Endodermal cell (in vitro differentiated cells): Measurements from ENCODE around the gene SLC27A5. TPM values are rescaled to one million over a fixed set of nuclear protein-coding genes. Genes with fewer than 3 reads are reported as not detected.
A peak's percentile ranks its signal among the peaks of the same experiment; 100 is the strongest.

ENCODE experiments used
- DNase-seq: peaks from one replicate; pipeline ENCODE4 v3.0.0-alpha.2; 2017
- H3K27ac ChIP-seq: 2 replicates; pipeline ENCODE4 v1.5.1; 2013; ENCODE audit warnings: mild to moderate bottlenecking, low read depth, low read length, moderate library complexity
- H3K27me3 ChIP-seq: 2 replicates; pipeline ENCODE4 v1.6.1; 2013; ENCODE audit warnings: mild to moderate bottlenecking, low read length, moderate library complexity; ENCODE audit not compliant: insufficient read depth, control insufficient read depth, poor library complexity, severe bottlenecking
- H3K36me3 ChIP-seq: 2 replicates; pipeline ENCODE4 v1.7.0; 2013; ENCODE audit warnings: mild to moderate bottlenecking, low read length, moderate library complexity; ENCODE audit not compliant: control insufficient read depth, insufficient read depth
- H3K4me1 ChIP-seq: one replicate; pipeline ENCODE4 v1.7.0; 2013; ENCODE audit warnings: low read length; ENCODE audit not compliant: control insufficient read depth, insufficient read depth
- H3K4me3 ChIP-seq: 2 replicates; pipeline ENCODE4 v1.5.1; 2013; ENCODE audit warnings: mild to moderate bottlenecking, low read length, moderate library complexity
- H3K9ac ChIP-seq: 2 replicates; pipeline ENCODE4 v1.6.1; 2013; ENCODE audit warnings: mild to moderate bottlenecking, low read length, moderate library complexity; ENCODE audit not compliant: poor library complexity, severe bottlenecking; ENCODE audit errors: extremely low read depth
- H3K9me3 ChIP-seq: 2 replicates; pipeline ENCODE4 v1.6.1; 2013; ENCODE audit warnings: mild to moderate bottlenecking, low read length, moderate library complexity; ENCODE audit not compliant: control insufficient read depth
- H3K27ac Mint-ChIP-seq: 2 replicates; pipeline ENCODE4 v1.8.0; 2020; ENCODE audit warnings: mixed read lengths
- H3K27me3 Mint-ChIP-seq: 2 replicates; pipeline ENCODE4 v1.8.0; 2021; ENCODE audit warnings: mild to moderate bottlenecking, mixed read lengths; ENCODE audit not compliant: insufficient read depth
- H3K36me3 Mint-ChIP-seq: 2 replicates; pipeline ENCODE4 v1.8.0; 2020; ENCODE audit warnings: low read depth, mixed read lengths
- H3K4me1 Mint-ChIP-seq: 2 replicates; pipeline ENCODE4 v1.8.0; 2020; ENCODE audit warnings: mixed read lengths
- H3K4me3 Mint-ChIP-seq: 2 replicates; pipeline ENCODE4 v1.8.0; 2020; ENCODE audit warnings: mild to moderate bottlenecking, moderate library complexity, mixed read lengths
- H3K9me3 Mint-ChIP-seq: 2 replicates; pipeline ENCODE4 v1.8.0; 2020; ENCODE audit warnings: mild to moderate bottlenecking, mixed read lengths
- CTCF ChIP-seq: fragments of 200-600 bp; sonication (generic); conservative IDR thresholded peaks from 2 replicates; pipeline ENCODE4 v1.5.0; 2021; ENCODE audit warnings: antibody characterized with exemption, mild to moderate bottlenecking
- WGBS, 2 experiments: methylation state at CpG; one replicate each; pipeline versions ENCODE4 v1.1.5 to v1.1.7; 2013; ENCODE audit warnings: missing lambda C conversion rate in 2 of 2, mixed read lengths in 1 of 2; ENCODE audit not compliant: insufficient coverage in 1 of 2, insufficient read length in 1 of 2; 5-methylcytosine and 5-hydroxymethylcytosine counted together
- total RNA-seq, 2 donors: library from RNA; stranded (reverse); fragmentation: NEBNext Ultra II Directional in 1 of 2; extraction: Animal tissue kit (Norgen Biotek cat#: 25700) in 1 of 2; gene quantifications; 2 replicates in 1 of 2; 3 replicates in 1 of 2; pipeline ENCODE4 v1.2.1, GENCODE V29; 2021

SLC27A5 gene
- total RNA-seq, 2 donors from 2014 or later = 13.6 to 15.3 TPM

GRCh38 chr19:58499021-58499927, 12.5 kb downstream of the SLC27A5 start:
- Mint-ChIP-seq H3K27ac (peak overlapping the region; percentile 90), H3K4me3 (peak overlapping the region; percentile 71), H3K27me3 (peaks cover 16% of the 10 kb centered on the region), H3K4me1 (peaks cover 9% of the 10 kb centered on the region), H3K9me3 (peaks cover 7% of the 10 kb centered on the region), H3K36me3 (no peaks in the 10 kb centered on the region)
- peak; percentile 63 for TF ChIP-seq CTCF
- DNase-seq = peak; percentile 100
- Histone ChIP-seq H3K9ac (peak overlapping the region; percentile 55), H3K4me3 (peak overlapping the region; percentile 92), H3K9me3 (no peaks in the 10 kb centered on the region), H3K27ac (peak overlapping the region; percentile 41), H3K36me3 (no peaks in the 10 kb centered on the region), H3K27me3 (no peaks in the 10 kb centered on the region), H3K4me1 (no peaks in the 10 kb centered on the region)
- 2% methylated on average over 28 to 60 of the region's 60 CpGs for WGBS, 2 experiments

DNA sequence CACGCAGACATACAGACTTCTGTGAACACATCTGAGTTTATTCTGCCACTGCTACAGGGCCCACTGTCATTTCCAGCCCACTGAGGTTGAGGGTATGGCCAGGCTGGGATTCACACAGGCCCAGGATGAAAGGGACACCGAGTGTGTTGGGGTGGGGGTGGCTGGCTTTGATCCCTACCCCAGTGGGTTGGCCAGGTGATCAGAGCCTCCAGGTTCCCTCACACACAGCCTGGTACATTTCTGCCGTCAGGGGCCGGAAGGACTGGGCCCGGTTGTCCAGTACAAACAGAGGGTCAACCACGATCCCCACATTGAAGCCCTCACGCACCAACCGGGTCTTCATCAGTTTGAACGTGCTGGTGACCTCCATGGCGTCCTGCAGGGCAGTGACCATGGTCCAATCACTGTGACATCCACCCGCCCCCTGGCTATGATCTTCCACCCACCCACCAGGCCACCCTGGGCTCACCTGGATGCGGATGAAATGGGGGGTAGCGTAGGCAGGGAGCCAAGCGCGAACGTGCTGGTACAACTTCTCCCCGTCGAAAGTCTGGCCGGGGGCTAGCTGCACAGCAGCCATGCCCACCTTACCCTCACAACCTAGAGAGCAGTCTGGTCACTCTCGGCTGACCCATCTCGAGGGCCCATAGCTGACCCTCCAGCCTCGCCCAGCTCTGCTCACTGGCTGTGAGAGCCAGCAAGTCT, 13.3 kb downstream of the SLC27A5 start:
- H3K4me1 ChIP-seq = no peaks in the 10 kb centered on the region
- no peak for DNase-seq
- Mint-ChIP-seq H3K9me3 (peaks cover 7% of the 10 kb centered on the region), H3K36me3 (no peaks in the 10 kb centered on the region), H3K27me3 (peaks cover 12% of the 10 kb centered on the region), H3K27ac (no peak overlapping the region), H3K4me3 (peak overlapping the region; percentile 71), H3K4me1 (peaks cover 9% of the 10 kb centered on the region)
- peak overlapping the region; percentile 55 for H3K9ac ChIP-seq
- H3K27me3 ChIP-seq = no peaks in the 10 kb centered on the region
- H3K27ac ChIP-seq = no peak overlapping the region
- H3K9me3 ChIP-seq = no peaks in the 10 kb centered on the region
- no peaks in the 10 kb centered on the region for H3K36me3 ChIP-seq
- peak overlapping the region; percentile 92 for H3K4me3 ChIP-seq
- TF ChIP-seq CTCF = no peak
- 59 to 70% methylated on average over 20 to 21 of the region's 22 CpGs for WGBS, 2 experiments

DNA sequence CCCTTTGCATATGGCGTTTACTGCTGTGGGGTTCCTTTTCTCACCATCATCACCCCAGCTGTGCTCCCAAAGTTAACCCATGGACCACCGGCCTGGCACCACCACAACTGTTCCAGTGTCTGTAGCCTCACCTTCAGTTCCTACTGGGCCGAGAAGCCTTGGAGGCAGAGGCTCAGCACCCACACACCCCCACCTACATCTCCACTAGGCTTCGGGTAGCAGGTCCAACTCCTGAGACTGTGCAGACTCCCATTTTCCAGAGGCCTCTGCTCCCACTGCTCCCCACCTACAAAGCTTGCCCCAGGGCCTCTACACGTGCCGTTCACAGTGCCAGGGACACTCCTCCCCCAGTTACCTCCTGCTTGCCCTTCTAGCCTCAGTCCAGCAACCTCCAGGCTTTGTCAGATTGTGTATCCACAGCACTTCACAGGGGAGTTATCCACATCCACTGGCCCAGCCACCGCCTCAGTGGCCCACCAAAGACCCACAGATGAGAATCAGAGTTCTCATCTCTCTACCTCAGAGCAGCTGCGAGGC, 14.1 kb downstream of the SLC27A5 start:
- peaks cover 11% of the 10 kb centered on the region for H3K27me3 Mint-ChIP-seq
- H3K27ac Mint-ChIP-seq = no peak overlapping the region
- peaks cover 9% of the 10 kb centered on the region for H3K4me1 Mint-ChIP-seq
- no peak overlapping the region for H3K27ac ChIP-seq
- 73 to 93% methylated on average over 2 to 8 of the region's 8 CpGs for WGBS, 2 experiments
- H3K27me3 ChIP-seq = no peaks in the 10 kb centered on the region
- H3K36me3 Mint-ChIP-seq = no peaks in the 10 kb centered on the region
- H3K9me3 ChIP-seq = no peaks in the 10 kb centered on the region
- no peaks in the 10 kb centered on the region for H3K36me3 ChIP-seq
- H3K4me3 ChIP-seq = no peak overlapping the region
- no peak overlapping the region for H3K9ac ChIP-seq
- no peaks in the 10 kb centered on the region for H3K4me1 ChIP-seq
- peaks cover 1% of the 10 kb centered on the region for H3K9me3 Mint-ChIP-seq
- no peak for TF ChIP-seq CTCF
- peak overlapping the region; percentile 71 for H3K4me3 Mint-ChIP-seq
- no peak for DNase-seq
